H1 (cell line): ENCODE data around the gene UBR3. TPM values are rescaled to one million over a fixed set of nuclear protein-coding genes. Genes with fewer than 3 reads are reported as not detected.

ENCODE experiments used
- CTCF ChIA-PET: fragments of 300-600 bp; sonication (Branson Sonifier 250); formaldehyde crosslinking; loops from one replicate; lab custom pipeline; 2021; ENCODE audit not compliant: partially characterized antibody; lab: Charles Lee
- POLR2A ChIA-PET: fragments of 300-600 bp; sonication (Branson Sonifier 250); formaldehyde crosslinking; loops from one replicate; lab custom pipeline; 2021; ENCODE audit warnings: inconsistent platforms; ENCODE audit not compliant: partially characterized antibody; lab: Charles Lee
- DNase-seq, 2 experiments: peaks; one replicate each; pipeline versions ENCODE4 v3.0.0 to v3.0.0-alpha.2; 2010 to 2022; ENCODE audit warnings: low spot score in 2 of 2, low read depth in 1 of 2, mixed read lengths in 1 of 2
- FAIRE-seq: peaks from 2 replicates; lab custom pipeline; 2011; peaks lifted over from hg19 to GRCh38; lab: Jason Lieb, UNC
- H2AFZ ChIP-seq: 2 replicates; pipeline ENCODE4 v1.8.1; 2012; ENCODE audit warnings: low read length, inconsistent platforms
- H2AK5ac ChIP-seq: 2 replicates; pipeline ENCODE4 v1.6.1; 2013; ENCODE audit warnings: low read depth, low read length
- H2BK120ac ChIP-seq: replicated peaks from 2 replicates; pipeline ENCODE3; 2013; ENCODE audit warnings: low read depth, low read length, inconsistent platforms
- H2BK12ac ChIP-seq: 2 replicates; pipeline ENCODE4 v1.6.1; 2013; ENCODE audit warnings: low read depth, low read length
- H2BK15ac ChIP-seq: 2 replicates; pipeline ENCODE4 v1.6.1; 2013; ENCODE audit warnings: low read length
- H2BK20ac ChIP-seq: 2 replicates; pipeline ENCODE4 v1.6.1; 2013; ENCODE audit warnings: low read length
- H2BK5ac ChIP-seq: 2 replicates; pipeline ENCODE4 v1.6.1; 2013; ENCODE audit warnings: low read depth, low read length
- H3K14ac ChIP-seq: 2 replicates; pipeline ENCODE4 v1.6.1; 2013; ENCODE audit warnings: inconsistent platforms; ENCODE audit not compliant: insufficient read length
- H3K18ac ChIP-seq: 2 replicates; pipeline ENCODE4 v1.6.1; 2013; ENCODE audit warnings: low read length; ENCODE audit errors: extremely low read depth
- H3K23ac ChIP-seq: 2 replicates; pipeline ENCODE4 v1.6.1; 2013; ENCODE audit warnings: inconsistent platforms; ENCODE audit not compliant: insufficient read length
- H3K23me2 ChIP-seq: 2 replicates; pipeline ENCODE4 v1.6.1; 2013; ENCODE audit warnings: low read depth, low read length
- H3K27ac ChIP-seq: 2 replicates; pipeline ENCODE4 v1.6.1; 2011; ENCODE audit warnings: low read depth, low read length, inconsistent platforms
- H3K27me3 ChIP-seq, 4 experiments: replicated peaks in 1 of 4; 1 replicate in 1 of 4; 2 replicates in 3 of 4; pipeline versions ENCODE4 v1.6.1 to v1.8.1; 2011 to 2013; ENCODE audit warnings: low read length in 3 of 4, mild to moderate bottlenecking in 3 of 4, inconsistent platforms in 2 of 4, mixed read lengths in 2 of 4, moderate library complexity in 1 of 4; ENCODE audit not compliant: control insufficient read depth in 3 of 4, insufficient read depth in 3 of 4; ENCODE audit errors: extremely low read depth in 1 of 4
- H3K36me3 ChIP-seq, 4 experiments: 2 replicates each; pipeline versions ENCODE4 v1.6.1 to v1.8.1; 2011 to 2013; ENCODE audit warnings: mild to moderate bottlenecking in 4 of 4, low read length in 3 of 4, moderate library complexity in 2 of 4, control low read depth in 1 of 4, inconsistent platforms in 1 of 4; ENCODE audit not compliant: insufficient read depth in 4 of 4, control insufficient read depth in 2 of 4
- H3K4ac ChIP-seq: replicated peaks from 2 replicates; pipeline ENCODE3; 2013; ENCODE audit warnings: low read length, low read depth, mixed read lengths, inconsistent platforms; ENCODE audit not compliant: insufficient read length
- H3K4me1 ChIP-seq, 4 experiments: replicated peaks in 1 of 4; 1 replicate in 1 of 4; 2 replicates in 3 of 4; pipeline versions ENCODE4 v1.6.1 to v1.8.1; 2011 to 2013; ENCODE audit warnings: low read length in 3 of 4, inconsistent platforms in 2 of 4, mixed read lengths in 1 of 4; ENCODE audit not compliant: insufficient read depth in 4 of 4, control insufficient read depth in 3 of 4
- H3K4me2 ChIP-seq, 2 experiments: 2 replicates each; pipeline versions ENCODE4 v1.6.1 to v1.8.1; 2011 to 2013; ENCODE audit warnings: low read depth in 2 of 2, low read length in 2 of 2, control low read depth in 1 of 2, inconsistent platforms in 1 of 2, mild to moderate bottlenecking in 1 of 2; ENCODE audit not compliant: insufficient read depth in 1 of 2
- H3K4me3 ChIP-seq, 4 experiments: fragments of 200-600, 300-600 bp in 1 of 4; sonication (generic), shearing (Covaris generic), sonication (Bioruptor Twin) in 1 of 4; 2 replicates each; pipeline versions ENCODE4 v1.5.1 to v1.8.1; 2011 to 2016; ENCODE audit warnings: low read length in 4 of 4, low read depth in 3 of 4, control low read depth in 2 of 4, inconsistent platforms in 2 of 4, mild to moderate bottlenecking in 2 of 4, mixed read lengths in 1 of 4, moderate library complexity in 1 of 4; ENCODE audit not compliant: insufficient read depth in 2 of 4; ENCODE audit errors: extremely low read depth in 1 of 4
- H3K56ac ChIP-seq: replicated peaks from 2 replicates; pipeline ENCODE3; 2013; ENCODE audit warnings: low read depth, mild to moderate bottlenecking, mixed read lengths, low read length, inconsistent platforms; ENCODE audit not compliant: insufficient read length
- H3K79me1 ChIP-seq: 2 replicates; pipeline ENCODE4 v1.6.1; 2013; ENCODE audit warnings: low read depth, low read length, control low read depth
- H3K79me2 ChIP-seq, 2 experiments: 2 replicates each; pipeline versions ENCODE4 v1.6.1 to v1.8.1; 2012 to 2013; ENCODE audit warnings: low read length in 2 of 2, mild to moderate bottlenecking in 2 of 2, inconsistent platforms in 1 of 2; ENCODE audit not compliant: insufficient read depth in 2 of 2, control insufficient read depth in 1 of 2
- H3K9ac ChIP-seq, 4 experiments: replicated peaks in 1 of 4; 1 replicate in 1 of 4; 2 replicates in 3 of 4; pipeline versions ENCODE4 v1.6.1 to v1.8.1; 2011 to 2013; ENCODE audit warnings: low read depth in 3 of 4, low read length in 3 of 4, control low read depth in 2 of 4, mild to moderate bottlenecking in 2 of 4, moderate library complexity in 2 of 4, inconsistent platforms in 1 of 4; ENCODE audit errors: extremely low read depth in 1 of 4
- H3K9me3 ChIP-seq, 2 experiments: 2 replicates each; pipeline versions ENCODE4 v1.6.1 to v1.8.1; 2012 to 2013; ENCODE audit warnings: mild to moderate bottlenecking in 2 of 2, moderate library complexity in 2 of 2, control low read depth in 1 of 2, inconsistent platforms in 1 of 2, low read depth in 1 of 2, low read length in 1 of 2, mixed read lengths in 1 of 2; ENCODE audit not compliant: insufficient read depth in 2 of 2
- H4K20me1 ChIP-seq, 2 experiments: replicated peaks in 1 of 2; 2 replicates each; pipeline versions ENCODE3 to v1.8.1; 2011 to 2013; ENCODE audit warnings: inconsistent platforms in 2 of 2, low read length in 2 of 2, mild to moderate bottlenecking in 1 of 2; ENCODE audit not compliant: insufficient read depth in 2 of 2, control insufficient read depth in 1 of 2
- H4K5ac ChIP-seq: 2 replicates; pipeline ENCODE4 v1.6.1; 2013; ENCODE audit warnings: low read length, low read depth, mixed read lengths, inconsistent platforms; ENCODE audit not compliant: insufficient read length
- H4K8ac ChIP-seq: 2 replicates; pipeline ENCODE4 v1.8.0; 2013; ENCODE audit warnings: mild to moderate bottlenecking, moderate library complexity, low read length, inconsistent platforms; ENCODE audit not compliant: insufficient read depth; ENCODE audit errors: extremely low read depth
- H4K91ac ChIP-seq: replicated peaks from 2 replicates; pipeline ENCODE3; 2013; ENCODE audit warnings: low read length, mixed read lengths, inconsistent platforms; ENCODE audit not compliant: insufficient read length
- CHD2 ChIP-seq: IDR thresholded peaks from 2 replicates; pipeline ENCODE4 v1.6.1; 2012; ENCODE audit warnings: low read length, improper control_type of control experiment
- GABPA ChIP-seq: IDR thresholded peaks from 2 replicates; pipeline ENCODE4 v1.6.1; 2011; ENCODE audit warnings: mild to moderate bottlenecking, low read length, moderate library complexity, borderline replicate concordance; ENCODE audit not compliant: insufficient read depth
- GTF2F1 ChIP-seq: IDR thresholded peaks from 2 replicates; pipeline ENCODE4 v1.6.1; 2012; ENCODE audit warnings: low read depth, low read length, improper control_type of control experiment, borderline replicate concordance
- TBP ChIP-seq: IDR thresholded peaks from 2 replicates; pipeline ENCODE4 v1.6.1; 2011; ENCODE audit warnings: low read depth, low read length, improper control_type of control experiment
- TEAD4 ChIP-seq: IDR thresholded peaks from 2 replicates; pipeline ENCODE4 v1.6.1; 2012; ENCODE audit warnings: low read depth, low read length, inconsistent platforms, mixed read lengths
- YY1 ChIP-seq: IDR thresholded peaks from 2 replicates; pipeline ENCODE4 v1.6.1; 2011; ENCODE audit warnings: low read depth, mild to moderate bottlenecking, low read length
- ZNF274 ChIP-seq: IDR thresholded peaks from 2 replicates; pipeline ENCODE4 v1.7.0; 2012; ENCODE audit warnings: low read length, borderline replicate concordance; ENCODE audit errors: extremely low read depth
- polyA plus RNA-seq, 7 experiments: library from polyadenylated mRNA; depleted of rRNA in 3 of 7; stranded (reverse) in 5 of 7; unstranded in 2 of 7; fragments of >200 nt in 5 of 7; fragments of 200-250 nt in 2 of 7; gene quantifications; 1 replicate in 5 of 7; 2 replicates in 1 of 7; 4 replicates in 1 of 7; pipeline versions ENCODE4 v1.2.1 to v1.2.3, GENCODE V29; 2011 to 2013; ENCODE audit warnings: missing spikeins in 2 of 7, mixed read lengths in 2 of 7
- total RNA-seq: library from RNA; stranded (reverse); fragmentation: NEBNext Ultra II Directional; extraction: Animal tissue kit (Norgen Biotek cat#: 25700); gene quantifications from 2 replicates; pipeline ENCODE4 v1.2.1, GENCODE V29; 2021

Gene UBR3
- total and polyA plus RNA-seq, 2 of the 8 experiments (the other 6 are each of a cell fraction or from before 2014, with no cell fraction given): 3.7 to 17.7 TPM

- Histone ChIP-seq H3K79me1 (no peaks in the 10 kb centered on the region), H2BK20ac (no peak overlapping the region), H3K9ac (no peak overlapping the region), H4K5ac (no peak overlapping the region), H4K20me1 (no peaks in the 10 kb centered on the region), H3K27ac (no peak overlapping the region), H2AK5ac (no peak overlapping the region), H3K4ac (no peak overlapping the region), H4K91ac (no peak overlapping the region), H3K14ac (no peak overlapping the region), H4K8ac (no peak overlapping the region), H3K79me2 (no peaks in the 10 kb centered on the region), H3K23ac (no peak overlapping the region), H2BK120ac (no peak overlapping the region), H3K4me3 (no peak overlapping the region), H2BK12ac (no peak overlapping the region), H2BK5ac (no peak overlapping the region), H3K36me3 (no peaks in the 10 kb centered on the region), H2AFZ (no peak overlapping the region), H3K56ac (no peak overlapping the region), H3K4me2 (no peak overlapping the region), H2BK15ac (no peak overlapping the region), H3K9me3 (no peaks in the 10 kb centered on the region), H3K18ac (no peak overlapping the region), H3K27me3 (no peaks in the 10 kb centered on the region), H3K23me2 (no peaks in the 10 kb centered on the region), H3K4me1 (no peaks in the 10 kb centered on the region; a peak in 1 of 7 replicates)
- FAIRE-seq (no peak), DNase-seq (no peak)
- POLR2A ChIA-PET: no interaction called here
- TF ChIP-seq CHD2 (no peak), GABPA (no peak), GTF2F1 (no peak), TBP (no peak), ZNF274 (no peak), TEAD4 (no peak), YY1 (no peak)
- CTCF ChIA-PET: interaction anchor here (1.0 to 1.3 kb wide), 3 partner anchors 8 to 16 kb away, joined by 4 to 5 read pairs (median 4); no protein-coding TSS in a partner anchor
Observed at GRCh38 chr2:169916623-169917022, 89.4 kb downstream of the UBR3 start.
